IMR-90 (cell line): ENCODE results near the gene FAM168A. TPM values are rescaled to one million over a fixed set of nuclear protein-coding genes. Genes with fewer than 3 reads are reported as not detected.
"Not testable (repeated sequence)": the region's sequence is repeated elsewhere in the genome, so short reads cannot be mapped to it uniquely, and the experiment has no call there.

ENCODE experiments used
- ATAC-seq: fragments of 200-7000 bp; cut with Tn5 transposase; 2 replicates; pipeline ENCODE4 v1.9.1; 2020; ENCODE audit warnings: low read depth, mild to moderate bottlenecking, moderate library complexity
- BruUV-seq: library from RNA; stranded (reverse); fragments of 400-500 nt; replicated peaks from 2 replicates; lab custom pipeline; 2021; lab: Mats Ljungman, UMichigan
- CTCF ChIA-PET: fragments of 300-600 bp; formaldehyde crosslinking; extraction: SDS; loops from one replicate; lab custom pipeline; 2021; ENCODE audit warnings: antibody characterized with exemption; lab: Yijun Ruan, JAX
- POLR2A ChIA-PET: fragments of 300-600 bp; sonication (Branson Sonifier 250); formaldehyde crosslinking; loops from one replicate; lab custom pipeline; 2022; ENCODE audit warnings: antibody characterized with exemption; ENCODE audit not compliant: unreplicated experiment; lab: Charles Lee
- DNase-seq: peaks from one replicate; pipeline ENCODE4 v3.0.0; 2013
- H2AFZ ChIP-seq: replicated peaks from 2 replicates; pipeline ENCODE3; 2013; ENCODE audit warnings: low read length, mild to moderate bottlenecking; ENCODE audit not compliant: poor library complexity
- H2AK5ac ChIP-seq: 2 replicates; pipeline ENCODE4 v1.6.1; 2013; ENCODE audit warnings: low read depth, low read length, inconsistent platforms
- H2AK9ac ChIP-seq: replicated peaks from 2 replicates; pipeline ENCODE3; 2013; ENCODE audit warnings: mild to moderate bottlenecking, low read depth, low read length, moderate library complexity; ENCODE audit not compliant: poor library complexity
- H2BK120ac ChIP-seq: 2 replicates; pipeline ENCODE4 v1.6.1; 2013; ENCODE audit warnings: low read depth, low read length, inconsistent platforms
- H2BK15ac ChIP-seq: 3 replicates; pipeline ENCODE4 v1.6.1; 2013; ENCODE audit warnings: low read depth, low read length, inconsistent platforms
- H2BK20ac ChIP-seq: 2 replicates; pipeline ENCODE4 v1.6.1; 2013; ENCODE audit warnings: low read depth, mild to moderate bottlenecking, inconsistent platforms, low read length, moderate library complexity
- H2BK5ac ChIP-seq: 2 replicates; pipeline ENCODE4 v1.6.1; 2013; ENCODE audit warnings: mild to moderate bottlenecking, low read depth, low read length, inconsistent platforms; ENCODE audit not compliant: poor library complexity, severe bottlenecking
- H3K14ac ChIP-seq: replicated peaks from 2 replicates; pipeline ENCODE4 v1.6.1; 2013; ENCODE audit warnings: low read depth, low read length, inconsistent platforms
- H3K18ac ChIP-seq: 2 replicates; pipeline ENCODE4 v1.6.1; 2013; ENCODE audit warnings: low read depth, low read length, control low read depth
- H3K23ac ChIP-seq: 2 replicates; pipeline ENCODE4 v1.6.1; 2013; ENCODE audit warnings: low read depth, low read length, inconsistent platforms
- H3K27ac ChIP-seq: 2 replicates; pipeline ENCODE4 v1.5.1; 2013; ENCODE audit warnings: mild to moderate bottlenecking, control low read depth, low read length; ENCODE audit not compliant: insufficient read depth
- H3K27me3 ChIP-seq: 2 replicates; pipeline ENCODE4 v1.6.1; 2013; ENCODE audit warnings: low read length; ENCODE audit not compliant: control insufficient read depth, insufficient read depth
- H3K36me3 ChIP-seq: 2 replicates; pipeline ENCODE4 v1.6.1; 2013; ENCODE audit warnings: low read length, mixed read lengths; ENCODE audit not compliant: control insufficient read depth, insufficient read depth
- H3K4ac ChIP-seq: 2 replicates; pipeline ENCODE4 v1.6.1; 2013; ENCODE audit warnings: low read depth, low read length, inconsistent platforms
- H3K4me1 ChIP-seq: 2 replicates; pipeline ENCODE4 v1.6.1; 2013; ENCODE audit warnings: low read length, mixed read lengths; ENCODE audit not compliant: control insufficient read depth, insufficient read depth
- H3K4me2 ChIP-seq: 2 replicates; pipeline ENCODE4 v1.6.1; 2013; ENCODE audit warnings: low read depth, mild to moderate bottlenecking, control low read depth, low read length, moderate library complexity
- H3K4me3 ChIP-seq: 2 replicates; pipeline ENCODE4 v1.5.1; 2013; ENCODE audit warnings: low read depth, mild to moderate bottlenecking, control low read depth, low read length, moderate library complexity; ENCODE audit not compliant: insufficient read depth
- H3K56ac ChIP-seq: 2 replicates; pipeline ENCODE4 v1.6.1; 2013; ENCODE audit warnings: low read length, inconsistent platforms; ENCODE audit not compliant: insufficient read depth; ENCODE audit errors: extremely low read depth
- H3K79me1 ChIP-seq, 2 experiments: 2 replicates each; pipeline ENCODE4 v1.6.1; 2013; ENCODE audit warnings: low read length in 2 of 2, inconsistent platforms in 1 of 2, low read depth in 1 of 2
- H3K9ac ChIP-seq: 2 replicates; pipeline ENCODE4 v1.6.1; 2013; ENCODE audit warnings: low read depth, low read length, control low read depth
- H3K9me1 ChIP-seq: 2 replicates; pipeline ENCODE4 v1.6.1; 2013; ENCODE audit warnings: low read length, inconsistent platforms; ENCODE audit not compliant: insufficient read depth
- H3K9me3 ChIP-seq: 2 replicates; pipeline ENCODE4 v1.6.1; 2013; ENCODE audit warnings: low read length; ENCODE audit not compliant: control insufficient read depth, insufficient read depth
- H4K20me1 ChIP-seq: 2 replicates; pipeline ENCODE4 v1.6.1; 2013; ENCODE audit warnings: low read length, inconsistent platforms; ENCODE audit not compliant: insufficient read depth
- H4K5ac ChIP-seq: 2 replicates; pipeline ENCODE4 v1.6.1; 2013; ENCODE audit warnings: mild to moderate bottlenecking, low read depth, low read length, control low read depth
- H4K8ac ChIP-seq, 2 experiments: 2 replicates each; pipeline ENCODE4 v1.6.1; 2013; ENCODE audit warnings: low read depth in 2 of 2, low read length in 2 of 2, control low read depth in 1 of 2, inconsistent platforms in 1 of 2
- H4K91ac ChIP-seq: 2 replicates; pipeline ENCODE4 v1.6.1; 2013; ENCODE audit warnings: low read depth, low read length, inconsistent platforms; ENCODE audit not compliant: insufficient read depth
- whole genome bisulfite sequencing, 2 experiments: methylation state at CpG; one replicate each; pipeline versions ENCODE4 v1.1.5 to v1.1.7; 2013; ENCODE audit warnings: missing lambda C conversion rate in 2 of 2; ENCODE audit not compliant: insufficient read length in 1 of 2; ENCODE audit errors: extremely low coverage in 2 of 2; 5-methylcytosine and 5-hydroxymethylcytosine counted together
- dilution Hi-C: fragments of 300-500 bp; cut with HindIII; formaldehyde crosslinking; loops from one replicate; pipeline ENCODE4 v1.14.3; 2018; ENCODE audit warnings: low sequenced_read_pairs; ENCODE audit not compliant: unreplicated experiment
- in situ Hi-C: fragments of 300-500 bp; cut with MboI; formaldehyde crosslinking; loops from 3 replicates; pipeline ENCODE4 v1.14.3; 2019; ENCODE audit warnings: low sequenced_read_pairs, inconsistent platforms, mixed read lengths
- intact Hi-C: fragments of 100-400 bp; cut with micrococcal nuclease; formaldehyde crosslinking; loops from 2 replicates; pipeline ENCODE4 v1.10.0; 2022
- polyA plus RNA-seq, 3 experiments: library from polyadenylated mRNA; depleted of rRNA; stranded (reverse); fragments of >200 nt; gene quantifications; 2 replicates each; pipeline ENCODE4 v1.2.3, GENCODE V29; 2012; ENCODE audit warnings: low replicate concordance in 1 of 3
- total RNA-seq: library from RNA; depleted of rRNA; stranded (reverse); fragments of >200 nt; gene quantifications from 2 replicates; pipeline ENCODE4 v1.2.3, GENCODE V29; 2012

FAM168A gene
- total and polyA plus RNA-seq, 2 of the 4 experiments (the other 2 are of a cell fraction) = 13.1 to 22.8 TPM

DNA sequence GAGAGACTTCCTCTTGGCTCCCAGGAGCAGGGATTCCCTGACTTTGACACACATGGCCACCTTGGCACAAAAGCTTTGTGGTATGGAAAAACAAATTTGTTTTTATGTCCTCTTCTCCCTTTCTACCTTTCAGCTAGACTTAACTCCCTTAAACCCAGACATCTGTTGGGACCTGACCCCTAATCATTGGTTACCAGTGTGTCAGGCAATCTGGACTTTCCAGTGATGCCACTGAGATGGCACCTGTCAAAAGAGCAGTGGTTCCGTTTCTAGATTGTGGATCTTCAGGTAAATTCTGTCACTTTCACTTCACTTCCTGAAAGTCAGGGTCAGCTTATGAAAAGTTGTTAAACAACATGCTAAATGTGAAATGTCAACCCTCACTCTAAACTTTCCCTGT lies 17.2 kb downstream of the FAM168A start:
- ATAC-seq, H2BK20ac ChIP-seq, H2BK5ac ChIP-seq, DNase-seq, H3K36me3 ChIP-seq, H3K4me1 ChIP-seq, H2BK15ac ChIP-seq, H3K14ac ChIP-seq, H3K9me3 ChIP-seq, intact Hi-C loops, H4K8ac ChIP-seq, H3K56ac ChIP-seq, CTCF ChIA-PET, H3K4me2 ChIP-seq, H3K4ac ChIP-seq, H4K5ac ChIP-seq, dilution Hi-C loops, BruUV-seq, in situ Hi-C loops, H3K4me3 ChIP-seq, H2BK120ac ChIP-seq, H3K9me1 ChIP-seq, H2AFZ ChIP-seq, H2AK5ac ChIP-seq, H3K27me3 ChIP-seq, H3K27ac ChIP-seq, POLR2A ChIA-PET, H4K91ac ChIP-seq, H3K18ac ChIP-seq, H3K23ac ChIP-seq, H3K9ac ChIP-seq, H2AK9ac ChIP-seq: not testable (repeated sequence)
- WGBS, 2 experiments = no CpG with 5 or more reads among the region's 1 CpG
- peaks cover 19% of the 10 kb centered on the region for H4K20me1 ChIP-seq
- peaks cover 22 to 46% of the 10 kb centered on the region in 2 experiments for H3K79me1 ChIP-seq
